HG03139 (cell line): ENCODE measurements around the gene SPTB.

Source experiments
- ATAC-seq: cut with Tn5 transposase; IDR thresholded peaks from one replicate; pipeline ENCODE4 v1.9.1; 2021; ENCODE audit not compliant: unreplicated experiment

The SPTB gene

DNA sequence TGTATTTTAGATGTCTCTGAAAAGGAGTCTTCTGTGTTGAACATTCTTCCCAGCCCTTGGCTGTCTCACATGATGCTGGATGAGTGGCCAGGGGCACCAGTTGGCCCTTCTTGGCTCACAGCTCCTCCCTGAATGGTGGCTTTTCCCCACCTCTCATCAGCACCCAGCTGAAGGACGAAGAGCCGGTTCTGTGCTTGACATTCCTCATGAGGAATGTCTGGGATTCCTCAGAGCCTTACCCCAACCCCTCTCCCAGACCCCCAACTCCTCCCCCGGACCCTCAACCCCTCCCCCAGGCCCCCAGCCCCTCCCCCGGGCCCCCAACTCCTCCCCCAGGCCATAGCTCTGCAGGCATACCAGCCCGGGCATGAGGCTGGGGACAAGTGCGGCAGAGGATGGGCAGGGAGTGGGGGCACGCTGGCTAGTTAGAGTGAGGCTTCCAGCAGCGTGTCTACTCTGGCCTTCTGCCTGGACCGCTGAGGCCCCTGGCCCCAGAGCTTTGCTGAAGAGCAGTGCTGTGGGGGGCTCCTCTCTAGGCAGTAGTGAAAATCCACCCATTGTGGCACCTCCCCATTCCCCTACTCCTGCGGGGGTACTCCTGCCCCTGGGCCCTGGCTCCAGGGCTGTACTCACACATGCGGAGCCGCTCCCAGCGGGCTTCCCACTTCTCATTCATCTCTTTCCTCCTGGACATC is 111.2 kb downstream of the SPTB start:
- no peak for ATAC-seq

DNA sequence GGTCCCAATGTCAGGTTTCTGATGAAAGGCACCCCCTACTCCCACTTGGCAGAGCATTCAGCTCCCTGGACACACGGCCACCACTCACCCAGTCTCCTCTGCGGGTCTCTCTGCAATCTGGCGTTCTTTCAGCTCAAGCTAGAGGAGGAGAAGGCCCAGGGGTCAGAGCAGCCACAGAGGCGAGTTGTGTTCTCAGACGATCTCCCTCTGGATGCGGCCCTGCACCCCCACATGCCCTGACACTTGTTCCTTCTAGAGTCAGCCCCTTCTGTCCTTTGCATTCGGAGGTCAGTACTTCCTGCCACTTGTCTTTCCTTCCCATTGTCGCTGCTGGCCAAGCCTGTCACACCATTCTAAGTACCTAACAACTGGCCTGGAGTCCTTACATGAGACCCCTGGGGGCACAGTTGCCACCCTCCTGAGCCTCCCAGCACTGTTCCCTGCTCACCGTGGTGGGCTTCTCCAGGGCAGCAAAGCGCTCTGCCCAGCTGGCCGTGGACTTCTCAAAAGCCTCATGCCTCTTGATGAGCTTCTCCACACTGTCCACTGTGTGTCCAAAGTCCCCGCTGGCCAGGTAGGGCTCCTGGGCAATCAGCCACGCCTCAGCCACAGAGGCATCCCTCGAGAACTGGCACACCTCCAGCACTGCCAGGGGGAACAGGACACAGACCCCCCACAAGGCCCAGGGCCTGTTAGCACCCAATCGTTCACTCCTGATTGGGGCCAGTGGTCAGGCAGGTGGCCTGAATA is 112.3 kb downstream of the SPTB start:
- no peak for ATAC-seq

DNA sequence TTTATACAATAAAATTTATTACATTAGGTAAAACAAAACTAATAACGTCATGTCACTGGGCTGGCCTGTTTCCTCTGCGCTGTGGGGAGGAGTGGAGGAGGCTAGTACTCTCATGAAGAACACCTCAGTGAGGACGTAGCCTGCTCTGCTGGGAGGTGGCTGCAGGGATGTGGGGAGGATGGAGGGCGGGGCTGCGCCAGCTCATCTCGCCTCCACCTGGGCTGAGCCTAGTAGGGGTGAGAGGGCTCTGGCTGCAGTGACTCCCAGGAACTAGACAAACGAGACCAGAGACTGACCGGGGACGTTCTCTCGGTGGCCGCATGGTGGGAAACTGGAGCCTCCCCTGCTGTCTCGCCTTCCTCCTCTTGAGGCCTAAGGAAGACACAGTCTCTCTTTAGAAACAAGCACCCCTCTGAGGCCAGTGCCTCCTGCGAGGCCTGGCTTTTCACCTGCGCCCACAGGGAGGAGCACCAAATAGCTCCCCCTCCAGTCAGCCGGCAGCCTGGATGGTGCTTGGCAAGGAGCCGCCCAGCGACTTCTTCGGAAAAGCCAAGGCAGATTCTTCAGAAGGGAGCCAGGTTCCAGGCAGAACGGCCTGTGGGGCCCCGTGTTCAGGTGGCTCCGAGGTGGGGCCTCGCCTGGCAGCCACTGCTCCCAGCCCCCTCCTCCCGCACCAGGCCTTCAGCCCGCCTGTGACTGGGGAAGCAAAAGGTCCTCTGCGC is 113.1 kb downstream of the SPTB start:
- ATAC-seq = no peak

DNA sequence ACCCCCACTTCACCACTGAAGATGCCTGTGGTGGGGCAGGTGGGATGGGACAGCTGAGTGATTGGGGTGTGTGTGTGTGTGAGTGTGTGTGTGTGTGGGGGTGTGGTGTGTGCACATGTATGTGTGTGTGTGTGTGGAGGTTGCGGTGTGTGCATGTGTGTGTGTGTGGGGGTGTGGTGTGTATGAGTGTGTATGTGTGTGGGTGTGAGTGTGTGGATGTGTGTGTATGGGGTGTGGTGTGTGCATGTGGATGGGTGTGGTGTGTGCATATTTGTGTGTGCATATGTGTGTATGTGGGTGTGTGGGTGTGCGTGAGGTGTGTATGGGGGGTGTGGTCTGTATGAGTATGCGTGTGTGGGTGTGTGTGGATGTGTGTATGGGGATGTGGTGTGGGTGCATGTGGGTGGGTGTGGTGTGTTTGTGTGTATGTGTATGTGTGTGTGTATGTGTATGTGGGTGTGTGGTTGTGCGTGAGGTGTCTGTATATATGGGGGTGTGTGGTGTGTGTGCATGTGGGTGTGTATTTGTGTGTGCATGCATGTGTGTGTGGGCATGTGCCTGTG is 113.9 kb downstream of the SPTB start:
- no peak for ATAC-seq

DNA sequence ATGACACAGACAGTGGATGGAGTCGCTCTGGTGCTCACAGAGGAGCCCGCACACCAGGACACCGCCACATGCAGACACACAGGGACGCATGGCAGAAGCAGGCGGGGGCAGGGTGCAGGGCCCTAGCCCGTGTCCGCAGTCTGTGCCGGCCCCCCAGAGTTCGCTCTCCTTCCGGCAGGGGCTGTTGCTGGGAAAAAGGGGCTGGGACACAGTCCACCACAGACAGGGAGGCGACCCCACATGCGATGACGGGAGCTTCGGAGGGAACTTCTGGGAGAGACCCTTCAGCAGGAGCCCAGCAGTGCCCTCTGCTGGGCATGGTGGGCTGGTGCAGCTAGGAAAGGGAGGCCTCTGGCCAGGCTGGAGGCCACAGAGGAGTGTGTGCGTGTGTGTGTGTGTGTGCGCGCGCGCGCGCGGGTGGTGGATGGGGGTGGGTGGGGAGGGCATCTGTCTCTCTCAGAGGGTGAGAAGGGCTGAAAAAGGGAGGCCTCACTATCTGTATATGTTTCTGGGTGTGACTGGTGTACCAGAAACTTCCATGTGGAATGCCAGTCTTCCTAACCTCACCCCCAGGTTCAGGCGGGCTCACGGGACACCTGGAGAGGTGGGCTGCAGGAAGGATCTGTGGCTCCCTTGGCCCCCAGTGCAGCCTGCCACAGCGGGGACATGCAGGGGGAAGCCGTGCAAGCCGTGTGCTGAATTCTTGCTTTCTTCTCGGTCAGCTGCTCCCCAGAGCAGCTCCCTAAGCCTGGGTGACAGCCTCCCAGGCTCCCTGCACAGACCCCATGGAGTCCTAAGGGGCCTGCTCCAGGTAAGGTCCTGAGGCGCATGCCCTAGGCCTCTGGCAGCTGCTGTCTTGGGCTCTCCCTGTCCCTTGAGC is 114.8 kb downstream of the SPTB start:
- no peak for ATAC-seq

DNA sequence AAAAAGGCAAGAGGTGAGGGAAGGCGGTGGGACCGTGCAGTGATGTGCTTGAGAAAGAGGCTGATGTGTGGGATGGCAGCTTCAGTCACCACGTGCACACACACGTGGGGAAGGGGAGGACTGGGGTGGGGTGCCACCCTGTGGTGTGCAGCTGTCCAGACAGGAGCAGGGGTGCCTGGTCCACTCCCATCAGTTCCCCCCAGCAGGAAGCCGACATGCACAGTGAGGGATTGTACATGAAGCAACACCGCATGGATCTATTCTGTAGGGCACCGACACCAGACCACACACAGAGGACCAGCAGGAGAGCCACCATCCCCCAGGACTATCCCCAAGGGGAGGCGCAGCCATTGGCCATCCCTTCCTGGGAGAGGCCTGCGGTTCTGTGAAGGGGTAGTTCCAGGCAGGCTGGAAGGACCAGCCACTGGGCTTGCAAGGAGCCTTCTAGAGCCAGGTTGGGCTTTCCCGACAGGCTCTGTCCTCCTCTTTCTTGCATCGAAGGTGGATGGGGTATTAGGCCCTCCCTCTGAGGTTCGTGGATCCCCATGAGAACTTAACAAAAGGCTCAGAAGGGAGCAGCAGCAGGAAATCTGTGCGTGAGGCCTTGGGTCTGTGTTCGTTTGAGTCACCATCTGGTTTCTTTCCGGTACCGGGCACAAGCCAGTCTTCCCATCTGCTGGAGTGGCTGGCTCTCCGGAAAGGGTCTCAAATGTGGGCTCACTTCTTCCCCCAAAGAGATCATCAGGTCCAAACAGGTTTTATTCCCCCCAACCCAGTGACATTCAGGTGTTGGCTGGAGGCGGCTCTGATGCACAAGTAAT is 115.7 kb downstream of the SPTB start:
- no peak for ATAC-seq

DNA sequence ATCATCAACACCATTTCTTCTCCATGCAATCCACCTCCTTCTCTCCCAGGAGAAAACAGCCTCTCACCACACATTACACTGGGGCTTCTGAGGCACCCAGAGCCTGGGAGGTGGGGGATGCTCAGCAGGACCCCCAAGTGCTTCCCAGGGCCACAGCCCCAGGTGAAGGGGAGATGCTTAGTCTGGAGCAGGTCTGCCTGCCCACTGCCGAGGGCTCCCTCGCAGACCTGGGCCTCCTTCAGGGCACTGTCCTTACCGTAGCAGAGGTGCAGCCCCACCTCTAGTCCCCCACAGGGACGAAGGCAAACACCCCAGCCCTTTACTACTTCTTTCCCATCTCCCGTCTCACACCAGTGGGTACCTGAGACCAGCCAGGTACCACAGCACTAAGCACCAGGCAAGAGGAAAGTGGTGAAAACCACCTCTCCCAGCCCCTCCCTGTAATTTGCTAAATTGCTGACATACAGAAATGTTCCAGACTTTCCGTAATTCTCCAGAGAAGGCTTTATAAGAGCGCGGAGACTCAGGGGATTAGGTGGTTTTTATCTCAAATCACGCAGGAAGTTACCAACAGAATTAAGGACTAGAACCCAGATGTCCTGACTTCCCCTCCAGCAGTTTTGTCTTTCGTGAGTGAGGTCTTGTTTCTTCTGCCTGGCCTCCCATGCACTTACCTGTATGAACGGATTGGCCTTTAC is 116.5 kb downstream of the SPTB start:
- no peak for ATAC-seq

DNA sequence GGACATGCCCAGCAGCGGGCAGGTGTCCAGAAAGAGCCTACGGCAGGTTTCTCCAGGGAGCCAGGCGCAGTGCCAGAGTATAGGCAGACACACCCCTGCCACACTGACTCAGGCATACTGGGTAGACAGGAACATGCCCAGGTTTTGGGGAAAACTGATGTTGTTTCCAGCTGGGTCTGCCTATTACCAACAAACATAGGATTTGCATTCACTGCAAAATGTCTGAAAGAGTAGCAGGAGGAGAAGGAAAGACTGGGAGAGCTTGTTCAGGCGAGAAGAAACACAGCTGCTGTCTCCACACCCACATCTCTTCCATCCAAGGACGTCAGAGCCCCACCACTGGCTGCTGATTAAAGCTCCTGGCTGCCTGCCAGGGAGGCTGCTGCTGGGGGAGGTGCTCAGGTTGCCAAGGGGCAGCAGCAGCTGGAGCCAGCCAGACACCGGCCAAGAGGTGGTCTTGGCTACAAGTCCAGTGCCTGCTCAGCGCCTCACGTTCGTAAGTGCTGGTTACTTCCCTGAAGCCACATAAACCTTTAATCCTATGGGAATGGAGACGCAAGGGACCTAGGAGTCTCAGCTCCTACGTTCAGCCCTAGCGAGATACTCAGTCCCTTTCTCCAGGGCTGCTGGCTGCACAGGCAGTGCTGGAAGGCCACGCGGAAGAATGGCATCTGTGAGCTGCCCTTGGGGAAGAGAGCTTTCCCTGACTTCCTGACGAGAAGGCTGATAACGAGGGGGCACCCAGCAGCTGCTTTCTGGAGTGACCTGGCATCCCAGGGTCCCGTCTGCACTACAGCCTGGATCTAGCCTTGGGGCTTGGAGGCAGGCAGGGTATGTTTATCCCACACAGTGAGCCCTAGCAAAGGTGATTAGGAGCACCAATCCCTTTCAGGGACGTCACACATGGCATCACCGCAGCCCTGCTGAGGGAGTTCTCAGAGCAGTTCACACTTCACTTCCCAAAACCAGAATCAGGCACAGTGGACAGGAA is 117.4 kb downstream of the SPTB start:
- no peak for ATAC-seq

DNA sequence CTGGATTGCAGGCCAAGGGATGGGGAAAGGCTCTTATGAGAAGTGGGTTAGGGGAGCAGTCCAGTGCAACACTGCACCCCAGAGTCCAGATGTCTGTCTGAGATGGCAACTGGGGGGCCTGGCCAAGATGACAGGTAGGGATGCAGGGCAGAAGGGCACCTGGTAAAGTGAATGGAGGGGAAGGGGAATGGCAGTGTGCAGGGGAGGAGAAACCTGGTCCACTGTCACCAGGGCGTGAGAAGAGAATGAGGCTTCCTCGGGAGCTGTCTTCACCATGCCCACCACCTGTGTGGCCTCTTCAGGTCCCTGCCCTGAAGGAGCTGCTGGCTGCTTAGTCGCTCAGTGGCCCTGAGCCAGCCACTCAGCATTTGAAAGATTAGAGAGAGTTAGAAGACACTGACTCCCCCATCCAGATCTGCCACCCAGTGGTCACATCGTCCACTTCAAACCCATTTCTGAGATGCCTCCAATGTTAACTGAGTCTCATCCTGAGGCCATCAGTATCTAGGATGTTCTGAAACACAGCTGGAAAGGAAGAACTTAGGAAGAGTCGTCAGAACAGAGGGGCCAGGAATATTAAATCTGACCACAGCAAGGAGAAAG is 118.2 kb downstream of the SPTB start:
- ATAC-seq = no peak

DNA sequence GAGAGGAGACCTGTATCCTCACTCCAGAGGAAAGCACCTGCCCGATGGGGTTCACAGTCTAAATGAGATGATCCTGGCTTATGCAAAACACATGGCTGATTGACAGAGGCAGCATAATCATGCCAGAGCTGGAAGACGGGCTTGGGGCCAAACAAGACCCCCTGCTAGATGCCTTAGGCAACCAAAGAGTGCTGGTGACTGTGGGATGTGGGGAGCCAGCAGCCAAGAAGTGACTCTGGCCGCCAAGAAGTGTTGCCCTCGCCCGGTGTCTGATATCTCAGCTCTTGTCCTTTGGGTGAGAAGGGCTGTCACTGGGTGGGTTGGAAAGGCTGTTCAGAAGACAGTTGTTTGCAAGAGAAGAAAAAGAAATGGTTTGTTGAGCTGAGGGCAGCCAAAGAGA is 118.8 kb downstream of the SPTB start:
- ATAC-seq = no peak

DNA sequence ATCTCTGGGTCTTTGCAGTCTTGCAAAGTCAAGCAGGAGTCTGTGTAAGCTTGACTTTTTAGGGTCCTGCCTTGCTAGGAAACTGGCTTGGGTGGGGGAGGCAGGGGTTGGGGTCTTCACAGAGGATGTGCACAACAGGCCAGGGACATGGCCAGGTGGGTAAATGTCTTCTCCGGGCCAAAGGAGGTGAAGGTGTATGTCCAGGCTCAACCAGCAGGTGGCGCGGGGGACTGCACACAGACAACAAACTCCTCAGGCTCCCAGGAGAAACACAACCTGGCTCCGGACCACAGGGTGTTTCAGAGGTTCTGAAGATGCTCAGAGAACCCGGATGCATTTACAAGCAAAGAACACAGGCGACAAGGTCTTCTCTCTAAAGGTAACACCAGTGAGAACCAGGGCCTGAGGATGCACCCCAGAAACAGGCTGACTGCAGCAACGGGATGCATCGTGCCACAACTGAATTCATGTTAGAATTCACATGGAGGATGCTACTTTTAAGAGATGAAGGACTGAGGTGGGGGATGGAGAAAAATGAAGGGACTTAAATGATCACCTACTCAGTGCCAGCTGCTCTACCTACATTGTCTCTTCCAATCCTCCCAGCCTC is 119.5 kb downstream of the SPTB start:
- ATAC-seq = no peak

DNA sequence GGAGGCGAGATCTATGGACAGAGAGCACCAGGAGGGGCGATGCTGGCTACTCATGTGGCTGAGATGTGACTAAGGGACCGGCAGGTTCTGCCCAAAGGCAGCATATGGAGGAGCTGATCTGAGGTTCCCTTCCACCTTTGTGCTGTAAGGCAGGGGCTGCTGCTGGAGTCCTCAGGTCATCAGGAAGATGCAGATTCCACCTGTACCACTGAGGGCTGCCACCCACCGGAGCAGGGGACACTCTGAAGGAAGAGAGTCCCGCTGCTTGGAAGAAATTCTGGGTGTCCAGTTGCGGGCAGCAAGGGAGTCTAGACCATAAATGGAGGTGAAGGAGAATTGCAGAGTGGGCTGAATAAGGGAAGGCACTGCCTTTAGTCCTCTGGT is 120.2 kb downstream of the SPTB start:
- no peak for ATAC-seq

DNA sequence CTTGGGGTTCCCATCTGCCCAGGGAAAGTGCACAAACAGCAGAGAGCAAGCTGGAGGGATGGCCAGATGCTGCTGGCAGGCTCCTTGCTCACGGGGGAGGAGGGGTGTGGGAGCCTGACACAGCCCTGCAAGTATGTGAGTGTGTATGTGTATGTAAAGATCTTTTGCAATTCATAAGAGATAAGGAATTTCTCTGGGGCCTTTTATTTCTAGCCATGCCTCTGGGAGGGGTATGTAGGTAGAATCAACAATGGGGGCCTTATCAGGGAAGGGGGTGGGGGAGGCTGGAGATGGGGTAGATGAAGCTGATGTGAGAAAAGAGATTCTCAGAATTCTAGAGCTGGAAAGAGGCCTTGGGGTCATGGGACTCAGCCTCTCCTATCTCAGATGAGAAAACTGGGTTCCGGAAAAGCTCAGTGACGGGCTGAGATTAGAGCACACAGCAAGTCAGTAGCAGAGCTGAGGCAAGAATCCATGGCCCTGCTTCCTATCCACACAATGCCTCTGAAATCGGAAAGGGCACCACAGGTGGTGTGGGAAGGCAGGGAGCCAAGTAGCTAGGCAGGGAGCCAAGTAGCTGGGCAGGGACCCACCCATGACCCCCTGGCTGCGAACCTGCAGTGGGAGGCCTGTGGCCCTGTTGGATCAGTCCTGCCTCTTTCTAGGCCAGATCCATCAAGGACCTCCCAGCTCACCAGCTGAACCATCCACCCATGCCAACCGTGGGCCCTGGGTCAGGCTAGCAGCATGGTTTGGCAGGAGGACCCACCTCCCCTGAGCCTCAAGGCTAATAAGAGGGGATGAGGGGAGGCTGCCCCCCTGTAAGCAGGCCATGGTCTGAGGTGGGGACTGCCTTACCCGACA is 120.8 kb downstream of the SPTB start:
- ATAC-seq = no peak

DNA sequence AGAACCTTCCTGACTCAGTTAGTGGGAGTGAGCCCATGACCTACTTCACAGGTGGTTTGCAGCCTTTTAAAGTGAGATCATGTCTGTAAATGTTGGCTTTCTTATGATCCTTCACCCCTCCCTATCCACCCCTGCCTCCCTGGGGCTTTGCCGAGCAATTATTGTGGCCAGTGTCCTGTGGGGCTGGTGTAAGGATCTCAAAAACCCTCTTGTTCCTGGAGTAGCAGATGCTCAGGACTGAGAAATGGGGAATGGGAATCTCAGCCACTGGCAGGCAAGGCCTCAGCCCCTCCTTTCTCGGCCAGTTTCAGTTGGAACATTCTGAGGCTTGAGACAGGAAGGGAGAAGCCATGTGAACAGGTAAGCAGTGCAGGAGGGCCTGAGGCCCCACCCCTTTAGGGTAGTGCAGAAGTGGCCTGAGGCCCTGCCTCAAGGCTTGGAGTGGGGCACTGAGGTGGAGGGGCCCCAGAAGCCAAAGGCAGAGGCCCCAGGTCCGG is 121.6 kb downstream of the SPTB start:
- no peak for ATAC-seq

DNA sequence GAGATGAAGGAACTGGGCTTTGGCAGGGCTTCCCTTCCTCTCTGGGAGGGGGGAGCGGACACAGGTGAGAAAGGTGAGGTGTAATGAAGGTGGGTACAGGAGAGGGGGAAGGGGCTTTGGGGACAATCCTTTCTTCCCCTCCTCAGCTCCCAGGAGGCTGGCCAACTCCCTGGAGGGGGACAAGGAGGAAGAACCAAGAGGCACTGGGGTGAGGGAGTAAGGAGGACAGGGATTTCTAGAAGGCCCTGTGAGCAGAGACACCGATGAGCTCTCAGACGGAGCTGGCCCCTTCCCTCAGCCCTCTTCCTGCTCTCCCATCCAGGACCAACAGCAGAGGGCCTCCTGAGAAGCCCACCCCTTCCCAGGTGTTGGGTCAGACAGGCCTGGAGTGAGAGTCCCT is 122.1 kb downstream of the SPTB start:
- no peak for ATAC-seq

DNA sequence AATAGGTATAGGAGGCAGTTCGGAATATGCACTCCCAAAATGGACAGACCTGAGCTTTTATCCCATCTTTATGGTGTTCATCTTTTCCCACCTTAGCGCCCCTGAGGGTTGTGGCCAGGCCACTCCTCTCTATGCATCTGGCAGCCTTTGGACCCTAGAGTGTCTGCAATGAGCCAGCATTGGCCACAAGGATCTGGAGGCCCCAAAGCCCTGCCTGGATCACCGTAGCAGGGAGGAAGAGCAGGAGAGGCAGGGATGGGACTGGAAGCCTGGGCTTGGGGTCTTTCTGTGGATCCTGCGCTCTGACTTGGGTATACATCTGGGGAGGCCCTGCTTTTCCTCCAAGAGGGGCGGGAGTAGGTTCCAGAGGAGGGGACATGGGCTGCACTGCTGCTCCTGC is 123.0 kb downstream of the SPTB start:
- ATAC-seq = no peak
